22Rv1 (cell line): Measurements from ENCODE around the gene EBPL.
A peak's percentile ranks its signal among the peaks of the same experiment; 100 is the strongest.

ENCODE experiments used
- H3K27ac ChIP-seq: fragments of 450-650 bp; 2 replicates; pipeline ENCODE4 v1.5.1; 2017
- ZFX ChIP-seq: fragments of 450-650 bp; IDR thresholded peaks from 2 replicates; pipeline ENCODE4 v1.6.1; 2017; ENCODE audit warnings: antibody characterized with exemption, borderline replicate concordance
- TF ChIP-seq, protein P1 (sequence below): fragments of 450-650 bp; IDR thresholded peaks from 2 replicates; pipeline ENCODE4 v1.5.1; 2017; ENCODE audit warnings: mild to moderate bottlenecking

The EBPL gene

DNA sequence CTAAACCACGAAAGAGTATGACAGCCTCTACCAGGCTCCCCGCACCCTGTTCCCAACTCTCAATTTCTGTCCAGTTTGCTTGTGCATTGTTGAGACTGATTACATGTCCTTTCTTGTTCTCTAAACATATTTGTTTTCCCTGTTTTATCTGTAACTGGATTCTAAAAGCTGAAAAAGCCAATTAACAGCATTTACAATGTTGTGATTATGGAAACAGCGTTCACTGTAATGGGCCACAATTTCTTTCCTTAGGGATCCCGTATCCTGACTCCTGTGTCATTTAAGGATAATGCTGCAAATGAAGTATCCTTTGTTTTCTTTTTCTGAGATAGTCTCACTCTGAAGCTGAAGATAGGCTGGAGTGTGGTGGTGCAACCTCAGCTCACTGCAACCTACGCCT is 20.5 kb downstream of the EBPL start:
- H3K27ac ChIP-seq = no peak overlapping the region
- TF ChIP-seq, protein P1, sequence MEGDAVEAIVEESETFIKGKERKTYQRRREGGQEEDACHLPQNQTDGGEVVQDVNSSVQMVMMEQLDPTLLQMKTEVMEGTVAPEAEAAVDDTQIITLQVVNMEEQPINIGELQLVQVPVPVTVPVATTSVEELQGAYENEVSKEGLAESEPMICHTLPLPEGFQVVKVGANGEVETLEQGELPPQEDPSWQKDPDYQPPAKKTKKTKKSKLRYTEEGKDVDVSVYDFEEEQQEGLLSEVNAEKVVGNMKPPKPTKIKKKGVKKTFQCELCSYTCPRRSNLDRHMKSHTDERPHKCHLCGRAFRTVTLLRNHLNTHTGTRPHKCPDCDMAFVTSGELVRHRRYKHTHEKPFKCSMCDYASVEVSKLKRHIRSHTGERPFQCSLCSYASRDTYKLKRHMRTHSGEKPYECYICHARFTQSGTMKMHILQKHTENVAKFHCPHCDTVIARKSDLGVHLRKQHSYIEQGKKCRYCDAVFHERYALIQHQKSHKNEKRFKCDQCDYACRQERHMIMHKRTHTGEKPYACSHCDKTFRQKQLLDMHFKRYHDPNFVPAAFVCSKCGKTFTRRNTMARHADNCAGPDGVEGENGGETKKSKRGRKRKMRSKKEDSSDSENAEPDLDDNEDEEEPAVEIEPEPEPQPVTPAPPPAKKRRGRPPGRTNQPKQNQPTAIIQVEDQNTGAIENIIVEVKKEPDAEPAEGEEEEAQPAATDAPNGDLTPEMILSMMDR = no peak
- TF ChIP-seq ZFX = no peak

DNA sequence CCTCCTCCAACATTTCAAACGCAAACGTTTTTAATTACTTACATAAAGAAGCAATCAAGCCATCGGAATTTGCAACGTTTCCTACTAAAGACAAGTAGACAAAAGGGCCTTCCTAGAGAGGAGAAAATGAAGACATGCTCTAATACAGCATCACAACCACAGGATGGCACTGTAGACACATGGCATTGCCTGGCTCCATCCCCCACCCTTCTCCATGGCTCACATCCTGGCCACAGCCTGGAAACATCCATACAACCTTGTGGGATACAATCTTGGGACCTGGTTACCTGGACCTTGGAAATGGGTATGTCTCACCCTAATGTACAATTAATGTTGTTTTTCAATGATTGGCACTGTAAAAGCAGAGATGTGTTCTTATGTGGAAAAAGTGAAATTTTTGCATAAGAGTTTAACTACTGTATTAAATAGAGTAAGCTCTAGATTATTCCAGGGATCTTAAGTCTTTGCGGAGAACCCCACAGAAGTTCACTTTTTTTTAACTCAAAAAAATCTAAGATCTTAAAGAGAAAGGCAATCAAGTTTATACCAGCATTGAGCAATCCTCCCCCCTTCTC is 21.5 kb downstream of the EBPL start:
- no peak for TF ChIP-seq ZFX
- TF ChIP-seq, protein P1 = peak; percentile 88
- H3K27ac ChIP-seq = no peak overlapping the region

DNA sequence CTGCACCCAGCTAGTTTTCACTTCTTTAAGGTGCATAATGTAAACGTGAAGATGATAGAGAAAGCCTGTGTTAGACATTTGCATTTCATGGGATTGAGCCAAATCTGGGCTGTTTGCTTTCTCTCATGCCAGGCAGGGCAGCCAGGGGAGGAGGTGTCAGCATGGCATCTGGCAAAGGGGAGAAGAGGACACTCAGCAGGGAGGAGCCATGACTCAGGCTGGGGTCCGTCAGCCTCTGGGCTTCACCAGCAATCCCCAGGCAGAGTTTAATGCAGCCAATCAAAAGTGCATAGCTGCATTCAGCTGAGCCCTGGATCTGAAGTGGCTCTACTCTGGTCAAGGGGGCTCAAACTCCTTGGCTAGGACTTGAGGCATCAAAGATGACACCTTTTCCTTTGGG is 23.5 kb downstream of the EBPL start:
- H3K27ac ChIP-seq = no peak overlapping the region
- TF ChIP-seq, protein P1 = no peak
- no peak for TF ChIP-seq ZFX

DNA sequence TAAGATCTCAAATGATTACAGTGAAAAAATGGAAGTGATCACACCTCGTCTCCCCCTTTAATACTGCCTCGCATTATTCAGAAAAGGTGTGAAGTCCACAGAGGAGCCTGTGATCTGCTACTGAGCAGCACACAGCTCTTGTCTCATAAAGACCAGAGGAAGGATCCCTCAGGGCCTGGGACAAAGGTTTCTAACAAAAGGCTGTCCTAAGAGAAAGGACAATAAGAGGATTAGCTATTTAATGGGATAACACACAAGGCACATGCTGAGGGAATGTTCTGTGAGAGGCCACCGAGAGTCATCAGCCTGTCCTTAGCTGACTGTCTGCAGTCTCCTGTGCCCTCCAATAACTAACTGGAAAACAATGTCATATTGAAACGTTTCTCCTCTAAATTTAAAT is 26.7 kb downstream of the EBPL start:
- no peak overlapping the region for H3K27ac ChIP-seq
- TF ChIP-seq ZFX = no peak
- TF ChIP-seq, protein P1 = no peak

DNA sequence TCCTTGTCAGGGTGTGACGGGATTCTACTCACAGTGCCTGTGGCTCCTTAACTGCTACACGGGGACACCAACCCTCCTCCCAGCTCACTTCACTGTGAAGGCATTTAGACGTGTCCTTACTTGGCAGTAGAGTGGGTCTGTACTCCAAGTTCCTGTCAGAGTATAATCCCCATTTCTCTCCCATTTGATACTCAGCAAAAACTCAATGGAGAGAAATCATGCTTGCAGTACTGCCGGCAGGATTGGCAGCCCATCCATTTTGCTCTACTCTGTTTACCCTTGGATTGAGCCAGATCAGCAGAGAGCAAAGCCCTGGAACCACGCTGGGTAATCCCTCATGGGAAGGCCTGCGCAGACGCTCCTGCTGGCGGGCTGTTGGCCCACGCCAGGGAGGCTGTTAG is 34.0 kb downstream of the EBPL start:
- H3K27ac ChIP-seq = no peak overlapping the region
- TF ChIP-seq, protein P1 = no peak
- TF ChIP-seq ZFX = no peak

DNA sequence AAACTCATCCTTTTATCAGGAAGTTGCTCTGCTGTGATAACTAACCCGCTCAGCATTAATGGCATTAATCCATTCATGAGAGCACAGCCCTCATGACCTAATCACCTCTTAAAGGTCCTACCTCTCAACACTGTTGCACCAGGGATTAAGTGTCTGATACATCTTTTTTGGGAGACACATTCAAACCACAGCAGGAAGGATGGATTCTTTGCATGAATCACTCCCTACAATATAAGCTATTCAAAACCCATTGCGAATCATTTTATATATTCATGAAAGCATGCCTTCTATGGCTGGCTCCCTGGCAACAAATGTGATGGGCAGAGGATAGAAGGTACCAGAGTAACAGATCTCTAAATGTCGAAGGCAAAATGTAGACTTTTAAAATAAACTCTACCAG is 35.4 kb downstream of the EBPL start:
- TF ChIP-seq, protein P1 = no peak
- no peak for TF ChIP-seq ZFX
- no peak overlapping the region for H3K27ac ChIP-seq

DNA sequence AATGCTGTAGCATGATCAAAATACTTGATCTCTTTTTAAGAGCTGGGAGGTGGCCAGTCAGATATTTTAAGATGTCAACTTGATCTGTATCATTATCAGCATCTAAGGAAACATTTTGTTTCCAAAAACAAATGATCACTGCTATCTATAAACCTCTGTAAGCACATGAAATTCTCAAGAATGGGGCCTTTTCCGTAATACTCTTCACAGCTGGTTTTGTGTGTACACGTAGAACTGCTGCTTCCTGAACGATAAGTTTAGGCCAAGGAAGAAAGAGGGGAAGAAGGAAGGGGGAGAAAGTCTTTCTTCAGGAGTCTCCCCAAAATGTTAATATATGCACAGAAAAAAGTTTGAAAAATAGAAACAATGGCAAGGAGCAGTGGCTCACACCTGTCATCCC is 37.3 kb downstream of the EBPL start:
- H3K27ac ChIP-seq = no peak overlapping the region
- TF ChIP-seq, protein P1 = no peak
- TF ChIP-seq ZFX = no peak
